GM19463 (cell line): ENCODE results near the gene ZNF146.
"Not testable (repeated sequence)": the region's sequence is repeated elsewhere in the genome, so short reads cannot be mapped to it uniquely, and the experiment has no call there.

Experiments used
- ATAC-seq: cut with Tn5 transposase; IDR thresholded peaks from one replicate; pipeline ENCODE4 v1.9.1; 2021; ENCODE audit warnings: mild to moderate bottlenecking, moderate library complexity; ENCODE audit not compliant: unreplicated experiment

Gene ZNF146

DNA sequence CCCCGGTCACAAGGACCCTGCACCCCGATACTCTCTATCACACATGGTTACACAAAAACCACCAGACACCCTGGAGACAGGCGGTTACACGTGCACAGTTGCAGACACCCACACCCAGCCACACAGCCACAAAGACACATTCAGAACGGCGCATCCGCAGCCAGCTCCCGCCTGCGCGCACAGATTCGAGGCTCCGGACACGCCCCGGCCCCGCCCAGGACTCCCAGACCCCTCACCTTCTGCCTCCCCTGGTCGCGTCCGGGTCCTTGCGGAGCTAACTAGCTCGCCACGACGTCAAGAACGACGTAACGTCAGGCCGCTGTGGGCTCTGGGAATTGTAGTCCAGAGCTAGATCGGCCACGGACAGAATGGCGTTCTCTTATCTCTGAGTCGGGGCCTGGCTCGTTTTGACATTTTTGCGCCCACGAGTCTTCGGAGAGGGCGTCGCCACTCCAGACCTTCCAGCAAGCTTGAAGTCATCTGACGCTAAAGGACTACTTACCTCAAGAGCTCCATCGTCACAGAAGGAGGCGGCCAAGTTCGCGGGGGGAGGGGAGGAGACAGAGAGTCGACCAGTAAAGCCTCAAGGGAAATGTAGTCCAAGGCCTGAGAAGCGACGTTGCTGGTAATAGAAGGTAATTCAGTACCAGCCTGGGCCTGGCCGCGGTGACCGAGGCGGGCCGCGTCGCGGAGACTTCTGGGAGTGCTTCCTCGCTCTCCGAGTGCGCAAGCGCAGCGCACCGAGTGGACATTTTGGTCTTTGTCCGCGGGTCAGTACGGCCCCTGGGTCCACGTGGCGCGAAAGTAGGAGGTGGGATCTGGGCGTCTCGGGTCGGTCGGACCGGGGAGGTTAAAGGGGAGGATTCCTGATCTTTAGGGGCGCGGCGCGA lies at the start of gene ZNF146, which contains the start of gene ZNF565:
Gene ZNF146 (plus strand): TSS at position 721 of the 890 bp plus-strand sequence. CDS start 21,335 bp downstream, outside the sequence.
Gene ZNF565 (minus strand): TSS at position 280 of the 890 bp plus-strand sequence. CDS start 12,680 bp downstream, outside the sequence.
- peak; percentile 88 for ATAC-seq

GRCh38 chr19:36169084-36169760 lies 45.7 kb upstream of the ZNF146 start:
- no peak for ATAC-seq

GRCh38 chr19:36172852-36173251 lies 42.1 kb upstream of the ZNF146 start:
- ATAC-seq: no peak

DNA sequence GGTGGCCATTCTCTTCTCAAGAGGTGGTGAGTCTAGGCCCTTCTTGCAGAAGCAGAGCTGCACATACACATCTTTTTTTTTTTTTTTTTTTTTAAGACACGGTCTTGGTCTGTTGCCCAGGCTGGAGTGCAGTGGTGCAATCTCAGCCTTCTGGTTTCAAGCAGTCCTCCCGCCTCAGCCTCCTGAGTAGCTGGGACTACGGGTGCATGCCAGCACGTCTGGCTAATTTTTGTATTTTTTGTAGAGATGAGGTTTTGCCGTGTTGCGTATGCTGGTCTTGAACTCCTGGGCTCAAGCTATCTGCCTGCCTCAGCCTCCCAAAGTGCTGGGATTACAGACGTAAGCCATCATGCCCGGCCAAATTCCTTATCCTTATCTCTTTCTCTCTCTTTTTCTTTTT lies 41.1 kb upstream of the ZNF146 start:
- ATAC-seq: not testable (repeated sequence)

DNA sequence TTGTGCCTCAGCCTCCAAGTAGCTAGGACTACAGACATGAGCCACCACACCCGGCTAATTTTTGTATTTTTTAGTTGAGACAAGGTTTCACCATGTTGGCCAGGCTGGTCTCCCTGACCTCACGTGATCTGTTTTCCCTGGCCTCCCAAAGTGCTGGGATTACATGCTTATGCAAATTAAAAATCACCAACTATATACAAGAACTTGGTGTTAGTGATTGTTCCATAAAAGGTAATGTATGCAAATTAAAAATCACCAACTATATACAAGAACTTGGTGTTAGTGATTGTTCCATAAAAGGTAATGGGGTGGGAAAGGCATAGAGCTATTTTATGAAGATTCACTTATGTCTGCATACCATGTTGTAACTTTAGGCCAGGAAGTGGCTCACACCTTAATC lies 35.8 kb upstream of the ZNF146 start:
- not testable (repeated sequence) for ATAC-seq

DNA sequence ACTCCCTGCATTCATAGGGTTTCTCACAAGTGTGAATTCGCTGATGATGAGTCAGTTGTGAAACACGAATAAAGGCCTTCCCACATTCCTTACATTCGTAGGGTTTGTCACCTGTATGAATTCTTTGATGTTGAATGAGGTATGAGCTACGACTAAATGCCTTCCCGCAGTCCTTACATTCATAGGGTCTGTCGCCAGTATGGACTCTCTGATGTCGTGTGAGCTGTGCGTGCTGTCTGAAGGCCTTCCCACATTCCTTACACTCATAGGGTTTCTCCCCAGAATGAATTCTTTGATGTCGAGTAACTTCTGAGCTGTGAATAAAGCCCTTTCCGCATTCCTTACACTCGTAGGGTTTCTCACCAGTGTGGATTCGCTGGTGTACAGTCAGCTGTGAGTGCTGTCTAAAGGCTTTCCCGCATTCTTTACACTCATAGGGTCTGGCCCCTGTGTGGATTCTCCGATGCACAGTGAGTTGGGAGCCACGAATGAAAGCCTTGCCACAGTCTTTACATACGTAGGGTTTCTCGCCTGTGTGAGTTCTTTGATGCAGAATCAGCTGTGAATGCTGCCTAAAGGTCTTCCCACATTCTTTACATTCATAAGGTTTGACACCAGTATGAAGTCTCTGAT lies 32.2 kb upstream of the ZNF146 start:
- no peak for ATAC-seq

DNA sequence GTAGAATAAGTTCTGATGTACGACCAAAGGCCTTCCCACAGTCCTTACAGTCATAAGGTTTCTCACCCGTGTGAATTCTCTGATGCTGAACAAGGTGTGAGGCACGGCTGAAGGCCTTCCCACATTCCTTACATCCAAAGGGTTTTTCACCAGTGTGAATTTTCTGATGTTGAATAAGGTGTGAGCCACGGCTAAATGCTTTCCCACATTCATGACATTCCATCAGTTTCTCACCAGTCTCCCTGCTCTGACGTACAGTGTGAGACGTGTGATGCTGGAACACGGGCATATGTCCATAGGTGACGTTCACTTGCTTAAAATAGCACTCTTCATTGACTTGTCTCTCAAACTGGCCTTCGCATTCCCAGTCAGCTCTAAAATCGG lies 31.7 kb upstream of the ZNF146 start:
- no peak for ATAC-seq

GRCh38 chr19:36186722-36187121 lies 28.2 kb upstream of the ZNF146 start:
- ATAC-seq: not testable (repeated sequence)

- ATAC-seq: no peak
These were observed 18.7 kb upstream of the ZNF146 start for GRCh38 chr19:36196249-36196648.

DNA sequence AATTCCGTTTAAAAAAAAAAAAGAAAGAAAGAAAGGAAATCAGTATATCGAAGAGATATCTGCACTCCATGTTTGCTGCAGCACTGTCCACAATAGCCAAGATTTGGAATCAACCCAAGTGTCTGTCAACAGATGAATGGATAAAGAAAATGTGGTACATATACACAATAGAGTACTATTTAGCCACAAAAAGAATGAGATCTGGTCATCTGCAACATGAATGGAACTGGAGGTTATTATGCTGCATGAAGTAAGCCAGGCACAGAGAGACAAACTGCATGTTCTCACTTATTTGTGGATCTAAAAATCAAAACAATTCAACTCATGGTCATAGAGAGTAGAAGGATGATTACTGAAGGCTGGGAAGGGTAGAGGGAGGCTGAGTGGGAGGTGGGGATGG lies 16.8 kb upstream of the ZNF146 start:
- no peak for ATAC-seq

DNA sequence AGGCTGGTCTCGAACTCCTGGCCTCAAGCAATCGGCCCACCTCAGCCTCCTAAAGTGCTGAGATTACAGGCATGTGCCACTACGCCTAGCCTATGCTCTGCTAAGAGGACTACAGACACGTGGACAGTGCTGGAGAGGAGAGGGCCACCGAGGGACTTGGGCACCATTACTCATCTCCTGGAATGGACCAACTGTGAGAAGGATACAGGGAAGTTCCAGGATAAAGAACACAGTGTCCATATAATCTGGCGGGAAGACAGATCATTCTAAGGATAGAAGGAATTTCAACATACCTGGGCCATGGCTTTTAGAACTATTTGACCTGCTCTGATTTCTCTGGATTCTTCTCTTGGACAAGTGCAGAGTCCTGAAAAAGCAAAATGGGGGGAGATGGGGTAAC lies 13.2 kb upstream of the ZNF146 start:
- no peak for ATAC-seq

GRCh38 chr19:36203293-36203692 lies 11.6 kb upstream of the ZNF146 start:
- no peak for ATAC-seq

DNA sequence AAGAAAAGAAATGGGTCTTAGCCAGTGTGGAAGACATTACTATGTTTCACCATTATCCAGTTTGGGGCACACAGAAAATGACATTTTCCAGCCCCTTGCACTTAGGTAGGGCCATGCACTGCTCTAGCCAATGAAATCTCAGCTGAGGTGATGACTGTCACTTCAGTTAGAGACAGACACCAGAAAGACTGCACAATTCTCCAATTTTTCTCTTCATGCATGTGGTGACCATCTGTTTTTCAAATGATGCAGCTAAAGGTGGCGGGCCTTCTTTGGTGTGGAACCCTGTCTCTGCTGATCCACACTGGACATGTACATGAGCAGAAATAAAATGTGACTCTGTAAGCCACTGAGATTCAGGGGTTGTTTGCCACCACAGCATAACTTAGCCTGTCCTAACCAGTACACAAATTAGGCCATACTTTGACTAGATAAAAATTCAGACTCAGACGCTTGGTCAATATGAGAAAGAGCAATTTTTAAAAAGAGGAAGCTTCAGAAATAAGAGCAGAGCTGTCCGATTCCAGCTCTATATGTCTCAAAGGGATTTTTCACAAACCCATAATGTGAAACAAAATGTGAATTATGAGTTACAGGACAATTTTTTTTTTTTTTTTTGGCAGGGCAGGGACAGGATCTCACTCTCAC lies 7.2 kb upstream of the ZNF146 start:
- ATAC-seq: peak; percentile 44

DNA sequence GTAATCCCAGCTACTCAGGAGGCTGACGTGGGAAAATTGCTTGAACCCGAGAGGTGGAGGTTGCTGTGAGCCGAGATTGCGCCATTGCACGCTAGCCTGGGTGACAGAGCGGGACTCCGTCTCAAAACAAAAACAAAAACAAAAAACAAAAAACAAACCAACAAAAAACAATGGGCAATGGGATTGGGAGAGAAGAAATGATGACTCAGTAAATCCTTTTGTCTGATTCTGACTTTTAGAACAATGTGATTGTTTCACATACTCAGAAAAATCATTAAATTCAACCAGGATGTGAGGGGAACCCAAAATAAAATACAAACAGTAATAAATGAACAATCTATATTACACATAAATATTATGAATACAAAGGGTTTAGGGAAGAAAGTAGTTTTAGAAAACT lies 5.5 kb upstream of the ZNF146 start:
- ATAC-seq: no peak

GRCh38 chr19:36210497-36210896 lies 4.4 kb upstream of the ZNF146 start:
- no peak for ATAC-seq

DNA sequence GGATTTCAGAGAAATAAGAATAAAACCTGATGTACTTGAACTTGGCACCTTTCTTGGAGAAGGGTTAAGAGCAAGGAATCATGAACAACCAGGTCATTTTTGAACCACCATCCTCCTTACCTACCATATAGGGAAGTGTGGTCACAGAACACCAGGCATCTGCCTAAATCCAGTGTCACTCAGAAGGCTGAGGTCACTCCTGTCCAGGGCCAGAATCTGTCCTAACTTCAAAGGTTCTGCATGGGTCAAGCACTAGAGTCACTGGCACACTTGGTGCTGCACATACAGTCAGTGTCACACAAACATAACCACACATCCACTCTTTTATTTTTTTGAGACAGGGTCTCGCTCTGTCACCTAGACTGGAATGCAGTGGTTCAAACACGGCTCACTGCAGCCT lies 2.0 kb upstream of the ZNF146 start:
- no peak for ATAC-seq

- peak; percentile 3 for ATAC-seq
These were observed 594 bp downstream of the ZNF146 start for GRCh38 chr19:36215276-36216123.

DNA sequence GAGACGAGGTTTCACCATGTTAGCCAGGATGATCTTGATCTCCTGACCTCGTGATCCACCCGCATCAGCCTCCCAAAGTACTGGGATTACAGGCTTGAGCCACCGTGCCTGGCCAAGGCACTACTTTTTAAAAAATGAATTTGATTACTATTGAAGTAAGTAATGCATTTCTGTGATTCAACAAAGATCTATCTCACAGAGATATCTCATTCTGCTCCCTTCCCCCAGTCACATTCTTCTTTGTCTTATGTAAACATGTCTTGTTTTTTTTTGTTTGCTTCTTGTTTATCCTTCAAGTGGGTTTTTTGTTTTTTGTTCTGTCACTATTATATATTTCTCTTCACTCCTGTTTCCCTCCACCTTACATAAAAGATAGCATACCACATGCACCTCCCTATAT lies 6.6 kb downstream of the ZNF146 start:
- no peak for ATAC-seq

DNA sequence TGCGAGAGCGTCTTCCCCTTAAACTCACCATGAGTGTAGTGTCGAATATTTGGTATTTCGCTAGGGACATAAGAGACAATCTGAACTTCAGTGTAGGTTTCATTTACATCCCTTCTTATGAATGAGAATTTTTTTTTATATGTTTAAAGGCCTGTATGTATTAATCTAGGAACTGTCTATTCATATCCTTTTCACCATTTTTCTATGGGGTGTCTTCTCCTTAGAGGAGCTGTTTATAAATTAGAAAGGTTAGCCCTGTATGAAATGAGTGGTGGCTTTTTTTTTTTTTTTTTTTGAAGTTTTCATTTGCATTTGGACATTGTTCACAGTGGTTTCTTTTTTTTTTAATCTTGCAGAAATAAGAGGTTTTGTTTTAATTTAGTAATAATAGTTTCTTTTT lies 7.6 kb downstream of the ZNF146 start:
- no peak for ATAC-seq

- ATAC-seq: no peak
These were observed 10.4 kb downstream of the ZNF146 start for GRCh38 chr19:36225219-36225892.
